Fibroblast of lung (primary cell): ENCODE data around the gene TLN1.

ENCODE experiments used
- EZH2 ChIP-seq: IDR thresholded peaks from 2 replicates; pipeline ENCODE4 v1.5.1; 2012; ENCODE audit warnings: low read length, control low read depth, mild to moderate bottlenecking; ENCODE audit errors: missing control alignments
- TF ChIP-seq, protein P1 (sequence below), 2 donors: IDR thresholded peaks in 1 of 2; conservative IDR thresholded peaks in 1 of 2; 1 replicate in 1 of 2; 2 replicates in 1 of 2; pipeline ENCODE4 v1.5.1; 2011 to 2012; ENCODE audit warnings: low read length in 2 of 2, control low read depth in 1 of 2, inconsistent platforms in 1 of 2, low read depth in 1 of 2, mild to moderate bottlenecking in 1 of 2

DNA sequence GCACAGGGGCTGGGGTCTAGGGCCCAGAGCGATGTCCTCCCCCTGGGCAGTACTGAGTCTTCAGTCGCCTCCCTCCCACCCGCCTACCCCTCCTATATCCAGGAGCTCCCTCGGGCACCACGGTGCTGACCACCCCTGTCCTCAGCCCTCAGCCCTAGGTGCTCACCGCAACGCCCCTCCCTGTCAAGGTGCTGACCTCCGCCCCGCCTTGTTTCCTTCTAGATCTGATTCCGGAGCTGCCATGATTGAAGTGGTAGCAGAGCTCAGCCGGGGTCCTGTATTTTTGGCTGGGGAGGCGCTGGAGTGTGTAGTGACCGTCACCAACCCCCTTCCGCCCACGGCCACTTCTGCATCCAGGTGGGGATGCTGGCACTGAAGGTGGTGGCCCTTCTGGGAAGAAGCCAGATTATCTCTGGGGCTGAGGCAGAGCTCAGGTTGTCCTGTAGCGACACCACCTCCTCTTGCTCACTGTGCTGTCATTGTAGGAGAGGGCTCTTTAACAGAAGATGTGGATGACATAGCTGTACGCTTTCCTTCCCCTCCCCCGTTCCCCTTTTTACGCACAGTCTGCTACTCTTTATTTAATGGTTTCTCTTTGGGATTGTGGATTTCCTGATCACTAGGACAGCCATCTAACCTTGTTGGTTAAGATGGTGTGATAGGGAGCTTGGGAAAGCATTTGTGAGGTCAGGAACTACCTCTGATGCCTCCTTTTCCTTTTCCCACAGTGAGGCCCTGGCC is 17.7 kb upstream of the TLN1 start:
- TF ChIP-seq, protein P1, sequence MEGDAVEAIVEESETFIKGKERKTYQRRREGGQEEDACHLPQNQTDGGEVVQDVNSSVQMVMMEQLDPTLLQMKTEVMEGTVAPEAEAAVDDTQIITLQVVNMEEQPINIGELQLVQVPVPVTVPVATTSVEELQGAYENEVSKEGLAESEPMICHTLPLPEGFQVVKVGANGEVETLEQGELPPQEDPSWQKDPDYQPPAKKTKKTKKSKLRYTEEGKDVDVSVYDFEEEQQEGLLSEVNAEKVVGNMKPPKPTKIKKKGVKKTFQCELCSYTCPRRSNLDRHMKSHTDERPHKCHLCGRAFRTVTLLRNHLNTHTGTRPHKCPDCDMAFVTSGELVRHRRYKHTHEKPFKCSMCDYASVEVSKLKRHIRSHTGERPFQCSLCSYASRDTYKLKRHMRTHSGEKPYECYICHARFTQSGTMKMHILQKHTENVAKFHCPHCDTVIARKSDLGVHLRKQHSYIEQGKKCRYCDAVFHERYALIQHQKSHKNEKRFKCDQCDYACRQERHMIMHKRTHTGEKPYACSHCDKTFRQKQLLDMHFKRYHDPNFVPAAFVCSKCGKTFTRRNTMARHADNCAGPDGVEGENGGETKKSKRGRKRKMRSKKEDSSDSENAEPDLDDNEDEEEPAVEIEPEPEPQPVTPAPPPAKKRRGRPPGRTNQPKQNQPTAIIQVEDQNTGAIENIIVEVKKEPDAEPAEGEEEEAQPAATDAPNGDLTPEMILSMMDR (conservative IDR thresholded peaks at IDR 0.05 in 1 of 2, IDR thresholded peaks at IDR 0.05 in 1 of 2; ENCODE audit: low read depth in 1 of 2, low read length in 2 of 2) = no peak
- no peak for TF ChIP-seq EZH2
